K562 (cell line): Measurements from ENCODE around the gene CNPY3. TPM values are rescaled to one million over a fixed set of nuclear protein-coding genes. Genes with fewer than 3 reads are reported as not detected.

Experiments
- CTCF ChIP-seq, 3 experiments: IDR thresholded peaks in 2 of 3; conservative IDR thresholded peaks in 1 of 3; 2 replicates each; pipeline ENCODE4 v1.5.1; 2011 to 2012; ENCODE audit warnings: low read length in 3 of 3, mild to moderate bottlenecking in 3 of 3, control low read depth in 2 of 3, improper control_type of control experiment in 1 of 3, inconsistent platforms in 1 of 3, low read depth in 1 of 3, mixed read lengths in 1 of 3, moderate library complexity in 1 of 3; ENCODE audit not compliant: insufficient read depth in 2 of 3
- ESRRB ChIP-seq: fragments of 250-450 bp; sonication (Bioruptor Pico); IDR thresholded peaks from 2 replicates; pipeline ENCODE4 v1.5.0; 2020; ENCODE audit warnings: mild to moderate bottlenecking, moderate library complexity, borderline replicate concordance
- MNT ChIP-seq, 2 experiments: fragments of 450-650 bp; conservative IDR thresholded peaks; 2 replicates each; pipeline ENCODE4 v1.6.1; 2017; ENCODE audit warnings: mild to moderate bottlenecking in 2 of 2, moderate library complexity in 2 of 2
- NFRKB ChIP-seq: fragments of 450-650 bp; IDR thresholded peaks from 2 replicates; pipeline ENCODE4 v1.6.1; 2016; ENCODE audit warnings: low read depth
- RB1 ChIP-seq: fragments of 450-650 bp; IDR thresholded peaks from 2 replicates; pipeline ENCODE4 v1.6.1; 2017; ENCODE audit warnings: low read depth, mild to moderate bottlenecking
- RCOR1 ChIP-seq, 2 experiments: IDR thresholded peaks; 2 replicates each; pipeline ENCODE4 v1.6.1; 2012; ENCODE audit warnings: low read depth in 2 of 2, low read length in 2 of 2, borderline replicate concordance in 1 of 2, improper control_type of control experiment in 1 of 2
- REST ChIP-seq, 2 experiments: fragments of 450-650 bp; formaldehyde crosslinking in 1 of 2; IDR thresholded peaks; 2 replicates each; pipeline versions ENCODE4 v1.4.0 to v1.6.1; 2014 to 2020; ENCODE audit warnings: mild to moderate bottlenecking in 2 of 2, borderline replicate concordance in 1 of 2, low read depth in 1 of 2
- SIN3B ChIP-seq: fragments of 450-650 bp; IDR thresholded peaks from 2 replicates; pipeline ENCODE4 v1.6.1; 2017; ENCODE audit warnings: low read depth, mild to moderate bottlenecking, moderate library complexity
- TEAD1 ChIP-seq, 2 experiments: fragments of 450-650 bp in 1 of 2; sonication (generic) in 1 of 2; formaldehyde crosslinking; IDR thresholded peaks; 2 replicates each; pipeline versions ENCODE4 v1.4.0 to v1.8.0; 2020 to 2022; ENCODE audit warnings: mild to moderate bottlenecking in 2 of 2, missing genetic modification reagents in 1 of 2
- ZBTB33 ChIP-seq: sonication (generic); formaldehyde crosslinking; IDR thresholded peaks from 2 replicates; pipeline ENCODE4 v1.8.1; 2023; ENCODE audit warnings: mild to moderate bottlenecking, missing genetic modification reagents
- ZNF511 ChIP-seq: sonication (generic); formaldehyde crosslinking; IDR thresholded peaks from 2 replicates; pipeline ENCODE4 v1.8.0; 2022; ENCODE audit warnings: mild to moderate bottlenecking, missing genetic modification reagents
- polyA plus RNA-seq, 8 experiments: library from polyadenylated mRNA; depleted of rRNA in 4 of 8; stranded (reverse) in 5 of 8; unstranded in 3 of 8; fragments of >200 nt; fragmentation: Nextera tagmentation in 2 of 8; fragmentation: Illumina TruSeq in 1 of 8; extraction: Ambion mirVana in 2 of 8; extraction: Trizol in 1 of 8; gene quantifications; 2 replicates each; pipeline versions ENCODE4 v1.2.1 to v1.2.3, GENCODE V29; 2011 to 2014; ENCODE audit warnings: inconsistent platforms in 1 of 8, missing spikeins in 1 of 8
- total RNA-seq, 7 experiments: library from RNA; depleted of rRNA in 6 of 7; stranded (reverse); fragments of >200 nt in 6 of 7; fragmentation: Illumina TruSeq in 2 of 7; extraction: Trizol in 2 of 7; gene quantifications; 2 replicates each; pipeline versions ENCODE4 v1.2.1 to v1.2.3, GENCODE V29; 2011 to 2021; ENCODE audit warnings: low replicate concordance in 1 of 7

CNPY3 gene
- total and polyA plus RNA-seq, 9 of the 15 experiments (the other 6 are each of a cell fraction or from before 2014, with no cell fraction given), result 2.4 to 37.4 (median 21.2) TPM

GRCh38 chr6:42901538-42901957, 27.7 kb upstream of the CNPY3 start (continued):
- TF ChIP-seq REST (IDR thresholded peaks at IDR 0.05; ENCODE audit: borderline replicate concordance) (peak; percentile 90), REST (CRISPR knock-in tag; IDR thresholded peaks at IDR 0.05; ENCODE audit: low read depth) (no peak), NFRKB (no peak), RB1 (peak; percentile 71), ZNF511 (CRISPR knock-in tag) (no peak), SIN3B (0 out of 2 replicates have a peak, but pooled peaks have one; percentile 30), ZBTB33 (CRISPR knock-in tag) (peak; percentile 64), MNT (conservative IDR thresholded peaks at IDR 0.05) (peak; percentile 41 to 61; a peak in 2 of 4 replicates), ESRRB (CRISPR knock-in tag) (no peak), RCOR1 (IDR thresholded peaks at IDR 0.05; ENCODE audit: borderline replicate concordance in 1 of 2, low read depth in 2 of 2, low read length in 2 of 2) (peak in 1 of 2 experiments; percentile 63; a peak in 1 of 4 replicates), TEAD1 (CRISPR knock-in tag; IDR thresholded peaks at IDR 0.05) (peak; percentile 44 to 71; a peak in 2 of 4 replicates), CTCF (IDR thresholded peaks at IDR 0.05 in 2 of 3, conservative IDR thresholded peaks at IDR 0.05 in 1 of 3; ENCODE audit: insufficient read depth in 2 of 3, low read depth in 1 of 3, low read length in 3 of 3) (peak; percentile 91 to 98 (median 92))
